Measurements from ENCODE around the gene CEP112. TPM values are rescaled to one million over a fixed set of nuclear protein-coding genes. Genes with fewer than 3 reads are reported as not detected.

The CEP112 gene
- total RNA-seq, 1 donor from 2014 or later, result 9.7 TPM

DNA sequence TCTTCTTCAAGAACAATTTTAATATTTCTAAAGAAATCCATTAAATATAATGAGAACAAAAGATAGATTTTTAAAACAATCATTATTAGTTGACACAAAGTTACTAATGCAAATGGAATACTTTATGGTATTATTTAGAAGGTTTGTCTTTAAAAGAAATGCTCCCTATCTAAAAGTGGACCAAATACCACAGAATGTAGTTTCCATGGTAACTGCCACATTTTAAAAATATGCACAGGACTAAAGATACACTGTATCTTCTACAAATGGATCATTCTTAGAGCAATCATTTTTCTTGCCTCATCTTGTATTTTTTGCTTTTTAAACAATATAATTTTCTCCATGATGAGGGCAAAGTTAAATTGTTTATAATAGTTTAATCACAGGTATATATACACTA lies 296.0 kb downstream of the CEP112 start:
- Mint-ChIP-seq H3K4me1 (peaks cover 45% of the 10 kb centered on the region), H3K4me3 (no peak overlapping the region), H3K27me3 (ENCODE audit: insufficient read depth, low read depth) (no peaks in the 10 kb centered on the region), H3K9me3 (peaks cover 2% of the 10 kb centered on the region), H3K36me3 (peaks cover 10% of the 10 kb centered on the region), H3K27ac (no peak overlapping the region)
- Histone ChIP-seq H3K9ac (no peak overlapping the region), H3K4me2 (no peak overlapping the region), H3K4me3 (no peak overlapping the region), H3K4me1 (no peaks in the 10 kb centered on the region), H3K36me3 (no peaks in the 10 kb centered on the region), H3K79me2 (ENCODE audit: low read depth) (no peaks in the 10 kb centered on the region), H3K27ac (no peak overlapping the region), H3F3A (ENCODE audit: low read depth) (no peaks in the 10 kb centered on the region), H3K27me3 (no peaks in the 10 kb centered on the region), H2AFZ (replicated peaks) (no peak overlapping the region), H4K20me1 (ENCODE audit: low read depth) (no peaks in the 10 kb centered on the region), H3K9me3 (ENCODE audit: low read depth) (no peaks in the 10 kb centered on the region)
- no peak for DNase-seq (ENCODE audit: low spot score)
- TF ChIP-seq, protein P1, sequence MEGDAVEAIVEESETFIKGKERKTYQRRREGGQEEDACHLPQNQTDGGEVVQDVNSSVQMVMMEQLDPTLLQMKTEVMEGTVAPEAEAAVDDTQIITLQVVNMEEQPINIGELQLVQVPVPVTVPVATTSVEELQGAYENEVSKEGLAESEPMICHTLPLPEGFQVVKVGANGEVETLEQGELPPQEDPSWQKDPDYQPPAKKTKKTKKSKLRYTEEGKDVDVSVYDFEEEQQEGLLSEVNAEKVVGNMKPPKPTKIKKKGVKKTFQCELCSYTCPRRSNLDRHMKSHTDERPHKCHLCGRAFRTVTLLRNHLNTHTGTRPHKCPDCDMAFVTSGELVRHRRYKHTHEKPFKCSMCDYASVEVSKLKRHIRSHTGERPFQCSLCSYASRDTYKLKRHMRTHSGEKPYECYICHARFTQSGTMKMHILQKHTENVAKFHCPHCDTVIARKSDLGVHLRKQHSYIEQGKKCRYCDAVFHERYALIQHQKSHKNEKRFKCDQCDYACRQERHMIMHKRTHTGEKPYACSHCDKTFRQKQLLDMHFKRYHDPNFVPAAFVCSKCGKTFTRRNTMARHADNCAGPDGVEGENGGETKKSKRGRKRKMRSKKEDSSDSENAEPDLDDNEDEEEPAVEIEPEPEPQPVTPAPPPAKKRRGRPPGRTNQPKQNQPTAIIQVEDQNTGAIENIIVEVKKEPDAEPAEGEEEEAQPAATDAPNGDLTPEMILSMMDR (IDR thresholded peaks at IDR 0.05), result no peak
- TF ChIP-seq EZH2 (IDR thresholded peaks at IDR 0.05) (no peak), EZH2phosphoT487 (IDR thresholded peaks at IDR 0.05) (no peak)

DNA sequence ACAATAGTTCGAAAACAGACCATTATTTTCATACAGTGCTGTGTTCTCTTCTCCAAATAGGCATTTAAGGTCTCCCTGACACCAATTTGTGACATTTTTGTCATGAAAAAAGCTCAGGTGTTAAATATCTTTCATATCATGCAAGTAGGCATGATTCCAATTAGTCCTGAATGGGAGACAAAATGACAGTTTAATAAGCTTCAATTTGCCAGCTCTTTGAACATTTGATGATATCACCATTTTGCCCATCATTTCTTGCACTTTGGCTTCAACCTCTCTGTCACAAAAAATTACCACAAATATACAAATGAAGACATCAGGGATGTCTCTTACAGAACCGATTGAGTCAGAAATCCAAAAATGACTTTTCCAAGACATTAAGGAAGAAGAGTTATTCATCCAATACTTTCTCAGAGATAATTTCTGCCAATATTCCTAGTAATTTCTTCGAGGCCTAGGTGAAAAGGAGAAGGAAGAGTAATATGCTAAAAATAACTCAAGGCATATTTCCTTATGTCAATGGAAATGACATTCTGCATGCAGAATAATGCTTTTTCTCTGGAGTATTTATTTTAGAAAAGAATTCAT lies 298.1 kb downstream of the CEP112 start:
- H3K79me2 ChIP-seq (ENCODE audit: low read depth), result no peaks in the 10 kb centered on the region
- Mint-ChIP-seq H3K36me3 (peaks cover 12% of the 10 kb centered on the region), H3K4me1 (peaks cover 36% of the 10 kb centered on the region), H3K4me3 (no peak overlapping the region), H3K27me3 (ENCODE audit: insufficient read depth, low read depth) (no peaks in the 10 kb centered on the region), H3K27ac (no peak overlapping the region), H3K9me3 (peaks cover 2% of the 10 kb centered on the region)
- no peak for DNase-seq (ENCODE audit: low spot score)
- H3K4me1 ChIP-seq, result no peaks in the 10 kb centered on the region
- no peak overlapping the region for H2AFZ ChIP-seq (replicated peaks)
- no peak overlapping the region for H3K9ac ChIP-seq
- H3K4me3 ChIP-seq, result no peak overlapping the region
- H3F3A ChIP-seq (ENCODE audit: low read depth), result no peaks in the 10 kb centered on the region
- H4K20me1 ChIP-seq (ENCODE audit: low read depth), result no peaks in the 10 kb centered on the region
- H3K4me2 ChIP-seq, result no peak overlapping the region
- no peaks in the 10 kb centered on the region for H3K27me3 ChIP-seq
- no peak overlapping the region for H3K27ac ChIP-seq
- H3K36me3 ChIP-seq, result no peaks in the 10 kb centered on the region
- TF ChIP-seq EZH2phosphoT487 (IDR thresholded peaks at IDR 0.05) (no peak), EZH2 (IDR thresholded peaks at IDR 0.05) (no peak)
- TF ChIP-seq, protein P1 (IDR thresholded peaks at IDR 0.05), result no peak
- no peaks in the 10 kb centered on the region for H3K9me3 ChIP-seq (ENCODE audit: low read depth)

DNA sequence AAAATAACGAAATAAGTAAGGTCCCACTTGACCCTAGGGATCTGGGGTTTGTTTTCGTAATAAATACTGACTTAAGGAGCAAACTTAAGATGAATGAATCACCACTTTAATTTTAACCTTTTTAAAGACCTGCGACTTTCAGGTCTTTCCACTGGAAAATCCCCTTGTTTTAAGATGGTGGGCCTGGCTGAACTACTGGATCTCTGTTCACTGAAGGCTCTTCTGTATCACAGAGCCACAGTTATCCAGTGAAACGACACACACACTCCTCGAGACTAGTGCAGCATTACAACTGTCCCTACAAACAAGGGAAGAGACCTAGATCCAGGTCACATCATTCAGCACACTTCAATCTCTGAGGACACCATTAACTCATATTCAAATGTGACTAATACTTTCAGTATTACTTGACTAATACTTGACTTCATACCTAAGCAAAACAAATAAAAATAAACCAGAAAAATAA lies 299.0 kb downstream of the CEP112 start:
- no peak overlapping the region for H3K4me3 ChIP-seq
- no peak overlapping the region for H3K27ac ChIP-seq
- H3K9me3 ChIP-seq (ENCODE audit: low read depth), result no peaks in the 10 kb centered on the region
- H3K27me3 Mint-ChIP-seq (ENCODE audit: insufficient read depth, low read depth), result no peaks in the 10 kb centered on the region
- TF ChIP-seq EZH2phosphoT487 (IDR thresholded peaks at IDR 0.05) (no peak), EZH2 (IDR thresholded peaks at IDR 0.05) (no peak)
- TF ChIP-seq, protein P1 (IDR thresholded peaks at IDR 0.05), result no peak
- H3K27me3 ChIP-seq, result no peaks in the 10 kb centered on the region
- H3K36me3 ChIP-seq, result no peaks in the 10 kb centered on the region
- H4K20me1 ChIP-seq (ENCODE audit: low read depth), result no peaks in the 10 kb centered on the region
- peaks cover 4% of the 10 kb centered on the region for H3K4me1 ChIP-seq
- no peak for DNase-seq (ENCODE audit: low spot score)
- H3K79me2 ChIP-seq (ENCODE audit: low read depth), result no peaks in the 10 kb centered on the region
- H3K9ac ChIP-seq, result no peak overlapping the region
- no peak overlapping the region for H3K27ac Mint-ChIP-seq
- H3K4me3 Mint-ChIP-seq, result no peak overlapping the region
- H3K9me3 Mint-ChIP-seq, result peaks cover 2% of the 10 kb centered on the region
- H3K36me3 Mint-ChIP-seq, result peaks cover 12% of the 10 kb centered on the region
- H3F3A ChIP-seq (ENCODE audit: low read depth), result no peaks in the 10 kb centered on the region
- H3K4me2 ChIP-seq, result no peak overlapping the region
- H3K4me1 Mint-ChIP-seq, result peaks cover 37% of the 10 kb centered on the region
- no peak overlapping the region for H2AFZ ChIP-seq (replicated peaks)

All from neural progenitor cell (in vitro differentiated cells).